HG02798 (cell line): ENCODE measurements around the gene ZNF154.
"Not testable (repeated sequence)": the region's sequence is repeated elsewhere in the genome, so short reads cannot be mapped to it uniquely, and the experiment has no call there.

ENCODE experiments used
- ATAC-seq: cut with Tn5 transposase; IDR thresholded peaks from one replicate; pipeline ENCODE4 v1.9.1; 2021; ENCODE audit warnings: mild to moderate bottlenecking; ENCODE audit not compliant: unreplicated experiment, poor library complexity

ZNF154 gene

DNA sequence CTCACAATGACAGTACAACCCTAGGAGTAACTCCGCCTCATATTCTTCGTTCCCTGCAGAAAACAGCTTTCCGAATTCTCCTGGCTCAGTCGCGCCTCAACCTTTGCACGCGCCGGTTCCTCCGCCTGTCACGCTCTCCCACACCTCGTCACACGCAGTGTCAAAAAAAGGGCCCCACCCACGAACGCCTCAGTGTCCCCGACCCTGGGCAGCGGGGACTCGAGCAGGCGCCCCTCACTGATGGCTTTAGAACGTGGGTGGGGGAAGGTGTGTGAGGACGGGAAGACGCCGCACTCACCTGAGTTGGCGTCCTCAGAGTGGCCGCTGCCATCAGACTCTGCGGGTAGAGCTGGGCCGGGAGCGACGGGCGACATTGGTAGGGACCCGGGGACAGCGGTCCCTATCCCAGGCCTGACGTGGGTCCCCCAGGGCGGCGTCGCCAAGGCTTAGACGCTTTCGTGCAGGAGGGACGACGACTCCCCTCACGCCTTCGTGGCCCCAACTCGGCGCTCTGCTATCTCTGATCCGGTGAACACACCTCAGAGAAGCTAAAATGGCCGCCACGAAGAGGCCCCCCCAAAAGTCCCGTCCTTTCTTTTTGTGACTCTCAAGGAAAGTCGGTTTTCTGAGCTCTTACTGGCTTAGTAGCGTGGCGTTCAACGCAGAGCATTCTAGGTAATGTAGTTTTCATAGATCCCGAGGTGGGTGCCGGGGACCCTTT, at the start of gene ZNF154:
Gene ZNF154, minus strand, starts transcription at position 564 of the 721 bp plus-strand sequence. Its CDS starts 233 bp downstream, at position 331.
- ATAC-seq = no peak

DNA sequence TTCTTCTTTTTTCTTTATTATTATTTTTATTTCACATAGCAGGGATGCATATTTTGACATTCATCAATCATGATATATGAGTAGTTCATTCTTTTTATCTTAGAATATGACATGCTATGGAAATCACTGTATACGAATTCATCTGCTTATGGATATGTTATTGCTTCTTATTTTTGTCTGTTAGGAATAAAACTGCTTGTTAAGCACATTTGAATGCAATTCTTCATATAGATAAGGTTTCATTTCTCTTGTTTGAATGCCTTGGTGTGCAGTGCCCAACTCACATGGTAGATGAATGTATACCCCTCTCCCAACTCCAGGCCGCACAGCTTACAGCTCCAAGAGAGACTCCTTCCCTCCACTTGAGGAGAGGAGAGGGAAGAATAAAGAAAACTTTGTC, 48.9 kb upstream of the ZNF154 start:
- ATAC-seq = no peak

DNA sequence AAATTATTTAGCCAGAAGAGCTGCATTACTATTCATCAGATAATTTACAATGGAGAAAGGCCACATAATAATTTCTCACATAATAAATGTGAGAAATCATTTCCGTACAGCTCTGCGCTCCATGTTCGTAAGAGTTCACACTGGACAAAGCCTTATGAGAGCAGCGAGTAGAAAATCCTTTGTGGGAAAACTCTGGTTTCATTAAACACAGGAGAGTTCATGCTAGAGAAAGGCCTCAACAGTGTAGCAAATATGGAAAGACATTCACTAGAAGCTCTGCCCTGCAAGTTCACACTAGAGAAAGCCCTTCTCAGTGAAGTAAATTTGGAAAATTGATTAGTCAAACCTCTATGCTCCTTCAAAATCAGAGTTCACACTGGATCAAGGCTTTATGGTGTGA, 46.0 kb upstream of the ZNF154 start:
- no peak for ATAC-seq

DNA sequence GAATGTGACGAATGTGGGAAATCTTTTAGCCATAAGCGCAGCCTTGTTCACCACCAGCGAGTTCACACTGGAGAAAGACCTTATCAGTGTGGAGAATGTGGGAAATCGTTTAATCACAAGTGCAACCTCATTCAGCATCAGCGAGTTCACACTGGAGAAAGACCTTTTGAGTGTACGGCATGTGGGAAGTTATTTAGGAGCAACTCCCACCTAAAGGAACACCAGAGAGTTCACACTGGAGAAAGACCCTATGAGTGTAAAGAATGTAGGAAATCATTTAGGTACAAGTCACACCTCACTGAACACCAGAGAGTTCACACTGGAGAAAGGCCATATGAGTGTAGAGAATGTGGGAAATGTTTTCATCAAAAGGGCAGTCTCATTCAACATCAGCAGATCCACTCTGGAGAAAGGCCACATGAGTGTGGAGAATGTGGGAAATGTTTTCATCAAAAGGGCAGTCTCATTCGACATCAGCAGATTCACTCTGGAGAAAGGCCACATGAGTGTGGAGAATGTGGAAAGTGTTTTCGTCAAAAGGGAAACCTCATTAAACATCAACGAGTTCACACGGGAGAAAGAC, 45.2 kb upstream of the ZNF154 start:
- ATAC-seq = no peak

DNA sequence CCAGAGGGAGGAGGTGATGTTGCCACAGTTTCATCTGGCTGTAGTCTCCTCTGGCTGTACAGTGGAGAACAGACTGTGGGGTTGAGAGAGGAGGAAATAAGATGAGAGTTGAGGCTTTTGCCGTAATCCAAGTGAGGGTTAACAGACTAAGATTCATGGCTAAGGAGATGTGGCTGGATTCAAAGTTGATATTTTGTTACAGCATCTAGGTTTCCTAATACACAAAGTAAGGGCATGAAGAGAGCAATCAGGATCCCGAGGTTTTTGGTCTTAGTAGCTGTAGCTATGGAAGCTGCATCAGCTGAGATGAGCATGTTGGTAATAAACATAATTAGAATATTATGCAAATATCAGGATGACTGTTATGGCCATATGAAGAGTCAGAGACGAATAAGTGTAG, 39.0 kb upstream of the ZNF154 start:
- ATAC-seq = no peak

DNA sequence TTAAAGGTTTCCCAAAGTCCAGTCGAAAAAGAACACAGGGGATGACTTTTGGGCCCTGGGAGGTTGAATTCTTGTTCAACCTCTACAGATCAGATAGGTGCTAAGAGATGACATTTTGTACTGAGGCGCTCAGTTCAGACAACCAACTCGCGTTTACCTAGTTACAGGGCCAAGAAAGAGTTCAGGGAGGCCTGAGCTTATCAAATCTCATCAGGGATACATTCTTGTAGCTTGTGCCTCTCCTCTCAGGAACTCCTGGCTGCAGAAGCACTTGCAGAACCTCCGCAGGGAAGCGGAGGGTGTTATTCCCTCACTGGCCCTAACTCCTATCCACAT, 38.4 kb upstream of the ZNF154 start:
- ATAC-seq = no peak

DNA sequence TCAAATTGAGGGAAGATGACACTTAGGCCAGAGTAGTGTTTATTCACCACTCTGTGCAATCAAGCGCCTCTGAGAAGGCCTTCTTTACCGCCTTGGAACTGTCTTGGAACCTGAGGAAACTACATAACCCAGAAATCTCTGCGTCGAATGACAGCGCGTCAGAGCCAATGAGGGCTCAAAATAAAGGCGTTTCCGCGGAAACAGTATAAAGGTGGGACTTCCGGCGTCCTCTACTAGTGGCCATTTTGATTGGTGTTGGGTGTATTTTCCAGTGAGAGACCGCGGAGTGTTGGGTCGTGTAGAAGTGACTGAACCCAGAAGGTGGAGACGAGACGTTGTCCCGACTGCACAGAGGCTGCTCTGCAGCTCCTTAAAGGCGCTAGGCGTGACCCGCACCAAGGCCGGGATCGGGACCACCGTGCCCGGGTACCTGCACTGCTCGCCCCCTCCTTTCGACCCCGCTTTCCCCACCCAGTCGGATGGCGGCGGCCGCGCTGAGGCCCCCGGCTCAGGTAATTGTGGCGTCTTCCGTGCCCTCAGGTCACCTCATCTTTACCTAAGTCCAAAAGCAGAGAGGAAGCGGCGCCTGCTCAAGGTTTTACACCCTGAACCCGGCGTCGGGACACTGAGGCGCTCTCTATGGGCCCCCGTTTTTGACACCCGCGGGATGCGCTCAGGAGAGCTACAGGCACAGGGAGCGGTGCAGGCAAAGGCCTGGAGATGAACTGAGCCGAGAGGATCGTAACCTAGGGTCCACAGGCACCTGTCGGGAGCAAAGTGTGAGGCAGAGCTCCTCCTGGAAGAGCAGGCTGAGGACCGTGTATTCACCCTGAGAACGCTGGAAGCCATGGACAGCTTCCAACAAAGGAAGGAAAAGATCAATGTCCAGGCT, 37.8 kb upstream of the ZNF154 start, which contains the start of gene ZNF776:
Gene ZNF776, plus strand, starts transcription at position 236 of the 892 bp plus-strand sequence. Its CDS starts 244 bp downstream, at position 480.
- peak; percentile 98 for ATAC-seq

DNA sequence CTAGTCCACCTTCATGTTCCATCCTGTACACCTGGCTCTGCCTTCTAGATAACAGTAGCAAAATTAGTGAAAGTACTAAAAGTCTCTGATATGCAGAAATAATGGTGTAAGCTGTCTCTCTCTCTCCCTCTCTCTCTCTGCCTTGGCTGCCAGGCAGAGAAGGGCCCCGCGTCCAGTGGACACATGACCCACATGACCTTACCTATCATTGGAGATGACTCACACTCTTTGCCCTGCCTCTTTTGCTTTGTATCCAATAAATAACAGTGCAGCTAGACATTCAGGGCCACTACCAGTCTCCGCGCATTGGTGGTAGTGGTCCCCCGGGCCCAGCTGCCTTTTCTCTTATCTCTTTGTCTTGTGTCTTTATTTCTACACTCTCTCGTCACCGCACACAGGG, 29.8 kb upstream of the ZNF154 start:
- ATAC-seq = not testable (repeated sequence)

DNA sequence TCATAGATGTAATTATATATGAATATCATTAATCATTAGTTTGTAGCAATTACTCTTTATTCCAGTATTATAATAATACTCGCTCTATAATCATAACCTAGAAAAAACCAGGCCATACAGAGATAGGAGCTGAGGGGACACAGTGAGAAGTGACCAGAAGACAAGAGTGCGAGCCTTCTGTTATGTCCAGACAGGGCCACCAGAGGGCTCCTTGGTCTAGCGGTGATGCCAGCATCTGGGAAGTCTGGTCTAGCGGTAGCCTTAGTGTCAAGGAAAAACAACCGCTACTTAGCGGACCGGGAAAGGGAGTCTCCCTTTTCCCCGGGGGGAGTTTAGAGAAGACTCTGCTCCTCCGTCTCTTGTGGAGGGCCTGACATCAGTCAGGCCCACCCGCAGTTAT, 29.3 kb upstream of the ZNF154 start:
- ATAC-seq = not testable (repeated sequence)

DNA sequence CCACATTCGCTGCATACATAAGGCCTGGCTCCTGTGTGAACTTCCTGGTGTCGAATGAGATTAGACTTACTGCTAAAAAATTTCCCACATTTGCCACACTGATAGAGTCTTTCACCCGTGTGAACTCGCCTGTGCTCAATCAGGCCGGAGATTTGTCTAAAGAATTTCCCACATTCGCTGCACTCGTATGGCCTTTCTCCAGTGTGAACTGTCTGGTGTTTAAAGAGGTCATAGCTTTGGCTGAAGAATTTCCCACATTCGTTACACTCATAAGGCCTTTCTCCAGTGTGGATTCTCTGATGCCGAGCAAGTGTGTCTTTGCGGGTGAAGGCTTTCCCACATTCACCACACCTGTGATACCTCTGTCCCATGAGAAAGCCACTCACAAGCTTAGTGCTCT, 11.9 kb upstream of the ZNF154 start:
- ATAC-seq = no peak

DNA sequence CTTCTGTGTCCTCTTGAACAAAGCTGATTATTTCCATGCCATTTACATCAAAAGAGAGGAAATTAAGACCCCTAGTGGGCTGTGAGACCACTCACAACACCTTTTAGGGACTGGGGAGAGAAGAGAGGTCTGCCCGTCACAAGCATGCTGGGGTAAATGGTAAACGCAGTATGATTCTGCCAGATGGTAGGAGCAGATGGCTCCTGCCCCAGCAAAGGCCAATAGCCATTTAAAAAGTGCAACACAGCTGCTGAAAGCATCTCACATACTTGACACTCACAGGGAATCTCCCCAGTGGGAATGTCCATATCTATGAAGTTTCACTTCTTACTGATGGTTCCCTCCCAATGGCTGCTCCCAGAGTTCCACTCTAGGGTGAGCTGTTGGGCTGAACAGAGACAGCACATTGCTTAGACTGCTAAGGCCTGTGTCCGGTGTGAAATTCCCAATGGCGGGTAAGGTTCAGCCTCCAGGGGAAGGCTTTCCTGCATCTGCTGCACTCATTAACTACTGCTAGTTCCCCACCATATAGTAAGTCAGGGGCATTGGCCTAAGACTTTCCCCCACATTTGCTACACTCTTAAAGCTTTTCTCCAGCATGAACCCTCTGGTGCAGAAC, 11.0 kb upstream of the ZNF154 start:
- ATAC-seq = no peak

DNA sequence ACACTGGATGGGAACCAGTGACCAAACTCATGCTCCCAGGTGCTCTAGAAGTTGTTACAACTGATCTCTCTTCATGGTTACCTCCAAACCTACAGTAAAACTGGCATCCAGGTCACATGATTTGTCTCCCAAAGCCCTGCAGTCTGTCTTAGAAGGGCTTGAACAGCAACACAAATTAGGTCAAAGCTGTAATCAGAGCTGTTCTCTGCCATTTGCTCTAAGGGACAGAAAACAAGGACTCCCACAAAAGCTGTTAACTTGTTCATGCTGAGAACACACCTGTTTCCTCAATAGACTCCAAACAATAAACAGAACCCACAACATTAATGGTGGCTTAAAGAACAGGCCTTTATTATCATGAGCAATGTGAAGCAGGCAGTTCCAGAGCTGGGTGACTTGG, 10.4 kb upstream of the ZNF154 start:
- ATAC-seq = no peak

DNA sequence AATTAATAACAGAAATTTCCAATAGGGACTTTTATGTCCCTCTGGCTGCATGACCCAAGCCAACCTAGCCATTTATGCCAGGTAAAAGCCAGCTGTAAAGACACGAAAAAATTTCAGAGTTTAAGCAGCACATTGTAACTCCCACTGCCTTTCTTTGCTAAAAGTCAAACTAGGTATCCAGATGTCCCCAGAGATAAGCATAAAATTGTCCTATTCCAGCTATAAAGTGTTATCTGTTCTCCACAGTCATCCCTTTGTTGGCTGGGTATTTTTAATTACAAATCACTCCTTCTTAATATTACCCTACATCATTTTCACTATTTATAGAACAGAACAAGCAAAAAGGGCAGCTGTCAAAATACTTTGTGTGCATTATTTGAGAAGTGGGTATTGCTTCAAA, 3.2 kb upstream of the ZNF154 start:
- ATAC-seq = no peak

DNA sequence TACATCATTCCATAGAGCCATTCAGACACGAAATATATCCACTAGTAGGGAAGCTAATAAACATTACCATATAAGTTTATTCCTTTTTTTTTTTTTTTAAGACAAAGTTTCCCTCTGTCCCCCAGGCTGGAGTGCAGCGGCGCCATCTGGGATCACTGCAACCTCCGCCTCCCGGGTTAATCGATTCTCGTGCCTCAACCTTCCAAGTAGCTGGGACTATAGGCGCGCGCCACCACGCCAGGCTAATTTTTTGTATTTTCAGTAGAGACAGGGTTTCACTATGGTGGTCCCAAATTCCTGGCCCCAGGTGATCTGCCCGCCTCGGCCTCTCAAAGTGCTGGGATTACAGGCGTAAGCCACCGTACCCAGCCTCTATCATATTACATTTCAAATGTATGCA, 612 bp upstream of the ZNF154 start:
- ATAC-seq = no peak

DNA sequence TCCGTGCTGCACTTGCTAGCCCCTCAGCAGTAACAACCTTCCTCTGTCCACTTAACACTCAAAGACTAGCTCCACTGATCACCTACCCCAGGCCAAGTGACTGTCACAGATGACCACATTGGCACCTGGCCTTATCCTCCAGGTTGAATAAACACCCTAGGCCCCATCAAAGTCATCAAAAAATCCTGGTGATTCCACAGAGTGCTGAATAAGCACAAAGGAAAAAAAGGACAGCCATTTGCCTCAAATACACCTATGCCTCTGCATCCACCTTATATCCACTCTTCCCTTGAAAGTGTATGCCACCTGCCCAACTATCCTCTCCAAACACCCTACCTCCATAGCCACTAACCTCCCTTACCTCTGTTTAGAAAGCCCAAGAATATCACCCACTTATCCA, 2.7 kb downstream of the ZNF154 start:
- no peak for ATAC-seq

DNA sequence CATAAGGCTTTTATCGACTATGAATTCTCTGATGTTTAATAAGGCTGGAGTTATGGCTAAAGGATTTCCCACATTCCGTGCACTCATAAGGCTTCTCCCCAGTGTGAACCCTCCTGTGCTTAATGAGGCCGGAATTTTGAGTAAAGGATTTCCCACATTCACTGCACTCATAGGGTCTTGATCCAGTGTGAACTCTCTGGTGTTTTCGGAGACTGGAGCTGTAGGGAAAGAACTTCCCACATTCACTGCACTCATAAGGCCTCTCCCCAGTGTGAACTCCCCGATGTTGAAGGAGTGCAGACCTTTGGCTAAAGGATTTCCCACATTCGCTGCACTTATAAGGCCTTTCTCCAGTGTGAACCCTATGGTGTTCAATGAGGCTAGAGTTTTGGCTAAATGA, 7.4 kb downstream of the ZNF154 start:
- ATAC-seq = no peak

DNA sequence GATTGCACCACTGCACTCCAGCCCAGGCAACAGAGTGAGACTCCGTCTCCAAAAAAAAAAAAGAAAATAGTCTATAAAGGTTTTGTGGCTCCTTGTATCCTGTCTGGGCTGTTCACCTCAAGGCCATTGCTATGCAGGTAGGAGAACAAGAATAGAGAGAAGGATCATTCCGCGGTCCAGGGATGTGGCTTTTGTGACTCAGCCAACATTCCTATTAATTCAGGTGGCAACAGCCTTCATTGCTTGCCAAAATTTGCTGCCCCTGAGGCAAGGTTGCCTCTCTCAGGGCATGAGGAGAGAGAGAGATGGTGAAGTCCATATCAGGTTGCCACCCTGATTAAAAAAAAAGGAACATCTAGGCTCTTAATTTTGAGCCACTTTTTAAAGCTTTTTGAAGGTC, 19.3 kb downstream of the ZNF154 start:
- no peak for ATAC-seq

DNA sequence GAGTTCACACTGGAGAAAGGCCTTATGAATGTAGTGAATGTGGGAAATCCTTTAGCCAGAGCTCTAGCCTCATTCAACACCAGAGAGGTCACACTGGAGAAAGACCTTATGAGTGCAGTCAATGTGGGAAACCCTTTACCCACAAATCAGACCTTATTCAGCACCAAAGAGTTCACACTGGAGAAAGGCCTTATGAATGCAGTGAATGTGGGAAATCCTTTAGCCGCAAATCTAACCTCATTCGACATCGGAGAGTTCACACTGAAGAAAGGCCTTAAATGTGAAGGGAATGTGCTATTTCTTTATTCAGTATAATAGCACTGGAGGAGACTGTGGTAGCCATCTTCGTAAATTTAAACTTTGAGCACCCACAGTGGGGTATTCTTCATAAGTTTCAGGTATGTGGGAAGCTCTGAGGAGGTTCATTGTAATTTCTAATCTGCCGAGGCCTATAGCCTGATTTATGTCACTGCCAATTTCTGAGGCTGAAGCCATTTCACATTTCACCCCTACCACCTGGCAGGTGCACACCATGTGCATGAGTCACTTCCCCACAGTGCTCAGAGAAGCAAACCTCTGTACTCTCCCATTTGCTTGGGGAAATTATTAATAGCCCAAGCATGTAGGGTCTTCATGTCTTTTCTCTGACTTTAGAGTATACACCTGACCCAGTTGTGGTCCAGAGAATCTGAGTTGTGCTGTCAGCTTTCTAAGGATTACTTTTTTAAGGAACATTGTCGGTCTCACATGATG, 20.8 kb downstream of the ZNF154 start:
- no peak for ATAC-seq

DNA sequence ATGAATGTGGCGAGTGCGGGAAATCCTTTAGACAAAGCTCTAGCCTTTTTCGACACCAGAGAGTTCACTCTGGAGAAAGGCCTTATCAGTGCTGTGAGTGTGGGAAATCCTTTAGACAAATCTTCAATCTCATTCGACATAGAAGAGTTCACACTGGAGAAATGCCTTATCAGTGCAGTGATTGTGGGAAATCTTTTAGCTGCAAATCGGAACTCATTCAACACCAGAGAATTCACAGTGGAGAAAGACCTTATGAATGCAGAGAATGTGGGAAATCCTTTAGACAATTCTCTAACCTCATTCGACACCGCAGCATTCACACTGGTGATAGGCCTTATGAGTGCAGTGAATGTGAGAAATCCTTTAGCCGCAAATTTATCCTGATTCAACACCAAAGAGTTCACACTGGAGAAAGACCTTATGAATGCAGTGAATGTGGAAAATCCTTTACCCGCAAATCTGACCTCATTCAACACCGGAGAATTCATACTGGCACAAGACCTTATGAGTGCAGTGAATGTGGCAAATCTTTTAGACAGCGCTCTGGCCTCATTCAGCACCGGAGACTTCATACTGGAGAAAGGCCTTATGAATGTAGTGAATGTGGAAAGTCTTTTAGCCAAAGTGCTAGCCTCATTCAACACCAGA, 21.5 kb downstream of the ZNF154 start:
- no peak for ATAC-seq

DNA sequence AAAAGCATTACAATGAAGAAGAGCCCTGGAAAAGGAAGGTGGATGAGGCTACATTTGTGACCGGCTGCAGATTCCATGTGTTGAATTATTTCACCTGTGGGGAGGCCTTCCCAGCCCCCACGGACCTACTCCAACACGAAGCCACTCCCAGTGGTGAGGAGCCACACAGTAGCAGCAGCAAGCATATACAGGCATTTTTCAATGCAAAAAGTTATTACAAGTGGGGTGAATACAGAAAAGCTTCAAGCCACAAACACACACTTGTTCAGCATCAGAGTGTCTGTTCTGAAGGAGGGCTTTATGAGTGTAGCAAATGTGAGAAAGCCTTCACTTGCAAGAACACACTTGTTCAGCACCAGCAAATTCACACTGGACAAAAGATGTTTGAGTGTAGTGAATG, 22.3 kb downstream of the ZNF154 start:
- ATAC-seq = no peak
